ENCODE data around the gene FOXK1.

The FOXK1 gene

GRCh38 chr7:4807598-4808016 lies 125.5 kb downstream of the FOXK1 start:
- TF ChIP-seq, protein P1, sequence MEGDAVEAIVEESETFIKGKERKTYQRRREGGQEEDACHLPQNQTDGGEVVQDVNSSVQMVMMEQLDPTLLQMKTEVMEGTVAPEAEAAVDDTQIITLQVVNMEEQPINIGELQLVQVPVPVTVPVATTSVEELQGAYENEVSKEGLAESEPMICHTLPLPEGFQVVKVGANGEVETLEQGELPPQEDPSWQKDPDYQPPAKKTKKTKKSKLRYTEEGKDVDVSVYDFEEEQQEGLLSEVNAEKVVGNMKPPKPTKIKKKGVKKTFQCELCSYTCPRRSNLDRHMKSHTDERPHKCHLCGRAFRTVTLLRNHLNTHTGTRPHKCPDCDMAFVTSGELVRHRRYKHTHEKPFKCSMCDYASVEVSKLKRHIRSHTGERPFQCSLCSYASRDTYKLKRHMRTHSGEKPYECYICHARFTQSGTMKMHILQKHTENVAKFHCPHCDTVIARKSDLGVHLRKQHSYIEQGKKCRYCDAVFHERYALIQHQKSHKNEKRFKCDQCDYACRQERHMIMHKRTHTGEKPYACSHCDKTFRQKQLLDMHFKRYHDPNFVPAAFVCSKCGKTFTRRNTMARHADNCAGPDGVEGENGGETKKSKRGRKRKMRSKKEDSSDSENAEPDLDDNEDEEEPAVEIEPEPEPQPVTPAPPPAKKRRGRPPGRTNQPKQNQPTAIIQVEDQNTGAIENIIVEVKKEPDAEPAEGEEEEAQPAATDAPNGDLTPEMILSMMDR (IDR thresholded peaks at IDR 0.05): no peak
- TF ChIP-seq ZFX (IDR thresholded peaks at IDR 0.05; ENCODE audit: borderline replicate concordance): no peak

GRCh38 chr7:4808026-4808425 lies 125.9 kb downstream of the FOXK1 start:
- no peak overlapping the region for H3K27ac ChIP-seq
- TF ChIP-seq ZFX (IDR thresholded peaks at IDR 0.05; ENCODE audit: borderline replicate concordance): no peak
- TF ChIP-seq, protein P1 (IDR thresholded peaks at IDR 0.05): no peak

More at GRCh38 chr7:4807598-4808016, 125.5 kb downstream of the FOXK1 start:
- H3K27ac ChIP-seq: no peak overlapping the region

- no peak overlapping the region for H3K27ac ChIP-seq
- no peak for TF ChIP-seq ZFX (IDR thresholded peaks at IDR 0.05; ENCODE audit: borderline replicate concordance)
- TF ChIP-seq, protein P1 (IDR thresholded peaks at IDR 0.05): no peak
These were observed 126.5 kb downstream of the FOXK1 start for GRCh38 chr7:4808565-4808964.

DNA sequence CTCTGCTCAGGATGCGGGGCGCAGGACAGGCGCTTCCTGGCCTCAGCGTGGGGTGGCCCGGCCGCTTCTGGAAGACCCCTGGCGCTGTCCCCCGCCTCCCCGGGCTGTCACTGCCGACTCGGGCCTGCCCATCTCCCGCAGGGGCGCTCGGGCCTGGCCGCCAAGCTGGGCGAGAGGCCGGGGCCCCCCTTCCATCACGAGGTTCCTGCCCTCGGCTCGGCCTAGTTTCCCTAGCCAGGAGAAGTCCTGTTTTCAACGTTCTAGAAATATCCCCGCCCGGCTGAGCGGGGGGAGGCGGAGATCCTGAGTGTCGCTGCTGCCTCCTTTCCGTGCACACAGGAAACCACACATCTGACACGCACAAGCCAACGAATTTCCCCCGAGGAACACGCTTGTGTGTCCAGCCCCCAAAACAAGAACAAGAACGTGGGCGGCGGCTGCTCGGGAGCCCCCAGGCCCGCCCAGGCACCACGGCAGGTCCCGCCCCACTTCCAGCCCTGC lies 127.0 kb downstream of the FOXK1 start:
- no peak for TF ChIP-seq ZFX (IDR thresholded peaks at IDR 0.05; ENCODE audit: borderline replicate concordance)
- TF ChIP-seq, protein P1 (IDR thresholded peaks at IDR 0.05): no peak
- H3K27ac ChIP-seq: no peak overlapping the region

DNA sequence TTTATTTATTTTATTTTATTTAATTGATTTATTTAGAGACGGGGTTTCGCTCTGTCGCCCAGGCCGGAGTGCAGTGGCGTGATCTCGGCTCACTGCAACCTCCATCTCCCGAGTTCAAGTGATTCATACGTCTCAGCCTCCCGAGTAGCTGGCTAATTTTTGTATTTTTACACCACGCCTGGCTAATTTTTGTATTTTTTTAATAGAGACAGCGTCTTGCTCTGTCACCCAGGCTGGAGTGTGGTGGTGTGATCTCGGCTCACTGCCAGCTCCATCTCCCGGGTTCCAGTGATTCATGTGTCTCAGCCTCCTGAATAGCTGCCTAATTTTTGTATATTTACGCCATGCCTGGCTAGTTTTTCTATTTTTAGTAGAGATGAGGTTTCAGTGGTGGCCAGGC lies 127.6 kb downstream of the FOXK1 start:
- TF ChIP-seq, protein P1 (IDR thresholded peaks at IDR 0.05): no peak
- TF ChIP-seq ZFX (IDR thresholded peaks at IDR 0.05; ENCODE audit: borderline replicate concordance): no peak
- no peak overlapping the region for H3K27ac ChIP-seq

DNA sequence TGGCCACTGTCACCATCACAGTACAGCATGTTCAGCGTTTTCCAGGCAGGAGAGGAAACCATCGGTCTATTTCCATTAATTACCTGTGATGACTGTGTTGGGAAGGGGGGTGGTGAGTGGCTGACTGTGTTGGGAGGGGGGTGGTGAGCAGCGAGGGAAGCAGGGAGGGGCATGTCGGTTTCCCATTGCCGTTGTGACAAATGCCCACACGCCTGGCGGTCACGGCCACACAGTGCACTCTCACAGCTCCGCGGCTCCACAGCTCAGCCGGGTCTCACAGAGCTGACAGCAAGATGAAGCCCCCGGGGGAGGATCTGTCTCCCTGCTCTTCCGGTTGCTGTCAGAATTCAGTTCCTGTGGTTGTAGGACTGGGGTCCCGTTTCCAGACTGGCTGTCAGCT lies 132.3 kb downstream of the FOXK1 start:
- no peak overlapping the region for H3K27ac ChIP-seq
- TF ChIP-seq ZFX (IDR thresholded peaks at IDR 0.05; ENCODE audit: borderline replicate concordance): no peak
- TF ChIP-seq, protein P1 (IDR thresholded peaks at IDR 0.05): no peak

- H3K27ac ChIP-seq: no peak overlapping the region
These were observed 133.0 kb downstream of the FOXK1 start for GRCh38 chr7:4815121-4815520.

More at GRCh38 chr7:4815121-4815520, 133.0 kb downstream of the FOXK1 start:
- no peak for TF ChIP-seq ZFX (IDR thresholded peaks at IDR 0.05; ENCODE audit: borderline replicate concordance)
- TF ChIP-seq, protein P1 (IDR thresholded peaks at IDR 0.05): no peak

Measured in 22Rv1 (cell line).